SK-N-DZ (cell line): Measurements from ENCODE around the gene VSTM4.

ENCODE experiments used
- DNase-seq: peaks from one replicate; pipeline ENCODE4 v3.0.0-alpha.2; 2015; ENCODE audit warnings: low spot score
- small RNA-seq, 2 experiments: library from RNA; depleted of rRNA; stranded (forward); fragments of <200 nt; gene quantifications; one replicate each; pipeline ENCODE3, GENCODE V24; 2014

Gene VSTM4

DNA sequence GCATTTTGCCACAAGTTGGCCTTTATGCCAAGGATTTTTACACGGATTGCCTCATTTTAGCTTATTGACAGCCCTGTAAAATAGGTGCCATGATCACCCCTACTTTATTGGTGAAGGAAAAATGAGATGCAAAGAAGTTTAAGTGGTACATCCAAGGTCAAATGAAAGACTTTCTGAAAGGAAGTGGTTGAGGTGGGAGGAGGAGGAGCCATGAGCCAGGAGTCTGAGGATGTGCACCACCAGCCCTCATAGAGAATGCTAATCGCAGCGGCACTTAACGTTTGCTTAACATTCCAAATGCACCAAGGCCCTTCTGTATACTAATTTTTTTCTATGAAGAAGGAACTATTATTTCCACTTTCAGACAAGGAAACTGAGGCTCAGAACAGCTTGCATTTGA, 144.7 kb downstream of the VSTM4 start:
- DNase-seq = no peak

DNA sequence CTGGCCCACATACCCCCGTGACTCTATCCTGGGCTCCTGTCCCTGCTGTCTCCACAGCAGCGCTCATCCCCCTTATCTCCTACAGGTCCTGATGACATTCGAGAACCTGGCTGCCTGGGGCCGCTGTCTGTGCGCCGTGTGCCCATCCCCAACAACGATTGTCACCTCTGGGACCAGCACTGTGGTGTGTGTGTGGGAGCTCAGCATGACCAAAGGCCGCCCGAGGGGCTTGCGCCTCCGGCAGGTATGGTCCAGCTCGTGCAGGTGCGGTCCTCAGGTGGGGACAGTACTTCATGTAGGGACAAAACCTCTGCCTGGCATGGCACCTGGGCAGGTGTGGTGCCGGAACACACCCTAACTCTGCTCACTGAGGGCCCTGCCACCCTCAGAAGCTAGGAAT, 145.3 kb downstream of the VSTM4 start:
- no peak for DNase-seq

DNA sequence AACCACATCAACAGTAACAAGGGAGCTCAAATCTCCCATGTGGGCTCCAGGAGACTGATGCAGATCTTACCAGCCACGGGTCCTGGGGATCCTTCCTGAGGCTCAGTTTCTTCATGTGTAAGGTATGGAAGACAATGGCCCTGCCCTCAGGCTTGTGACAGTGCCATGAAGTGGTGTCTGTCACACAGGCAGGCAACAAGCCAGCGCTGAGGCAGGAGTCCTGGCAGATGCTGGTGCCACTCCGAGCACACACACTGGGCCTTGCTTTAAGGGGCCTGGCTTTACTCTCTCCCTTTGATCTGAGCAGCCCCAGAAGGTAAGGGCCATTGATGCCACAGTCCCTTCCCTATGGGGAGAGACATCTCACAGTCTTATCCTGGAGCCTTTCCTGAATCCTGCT, 147.3 kb downstream of the VSTM4 start:
- DNase-seq = no peak

DNA sequence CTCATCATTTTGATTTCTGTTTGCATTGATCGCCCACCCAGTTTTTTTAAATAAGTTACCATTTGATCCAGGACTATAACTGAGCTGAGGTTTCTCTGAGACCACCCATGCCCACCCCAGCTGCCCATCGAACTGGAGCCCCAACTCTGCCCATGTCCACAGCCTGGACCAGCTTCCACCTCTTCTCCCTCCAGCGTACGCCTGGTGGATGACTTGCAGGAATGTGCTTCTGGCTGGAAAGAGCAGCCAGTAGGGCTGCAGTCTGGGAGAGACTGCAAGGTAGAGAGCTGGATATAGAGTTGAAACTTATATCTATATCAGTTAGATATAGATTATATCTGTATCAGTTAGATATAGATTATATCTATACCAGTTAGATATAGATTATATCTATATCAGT, 149.9 kb downstream of the VSTM4 start:
- DNase-seq = no peak

Small RNAs within 50 kb of the gene (small RNA-seq; reads per million reads assigned to genes)
- gene MIR4294 = 0 reads per million in 2 experiments
